Calu3 (cell line): ENCODE data around the gene NGF. TPM values are rescaled to one million over a fixed set of nuclear protein-coding genes. Genes with fewer than 3 reads are reported as not detected.

Experiments used
- BruUV-seq: library from RNA; stranded (reverse); fragments of 400-500 nt; replicated peaks from 2 replicates; lab custom pipeline; 2021; lab: Mats Ljungman, UMichigan
- CTCF ChIA-PET: fragments of 300-600 bp; sonication (Branson Sonifier 250); formaldehyde crosslinking; loops from one replicate; lab custom pipeline; 2022; ENCODE audit warnings: antibody characterized with exemption; lab: Charles Lee
- DNase-seq: peaks from one replicate; pipeline ENCODE4 v3.0.0; 2022
- H3K27ac Mint-ChIP-seq: one replicate; pipeline ENCODE4 v1.8.0; 2022; ENCODE audit warnings: mixed read lengths; ENCODE audit not compliant: unreplicated experiment
- H3K27me3 Mint-ChIP-seq: one replicate; pipeline ENCODE4 v1.8.0; 2022; ENCODE audit warnings: mixed read lengths; ENCODE audit not compliant: unreplicated experiment
- H3K36me3 Mint-ChIP-seq: one replicate; pipeline ENCODE4 v1.8.0; 2022; ENCODE audit warnings: mild to moderate bottlenecking, moderate library complexity, mixed read lengths; ENCODE audit not compliant: insufficient read depth, unreplicated experiment
- H3K4me1 Mint-ChIP-seq: one replicate; pipeline ENCODE4 v1.8.0; 2022; ENCODE audit warnings: mild to moderate bottlenecking, low read depth, mixed read lengths; ENCODE audit not compliant: unreplicated experiment
- H3K4me3 Mint-ChIP-seq: one replicate; pipeline ENCODE4 v1.8.0; 2022; ENCODE audit warnings: mild to moderate bottlenecking, low read depth, moderate library complexity, mixed read lengths; ENCODE audit not compliant: unreplicated experiment
- H3K9me3 Mint-ChIP-seq: one replicate; pipeline ENCODE4 v1.8.0; 2022; ENCODE audit warnings: low read depth, mixed read lengths; ENCODE audit not compliant: unreplicated experiment
- CTCF ChIP-seq: fragments of 200-600 bp; IDR thresholded peaks from one replicate; pipeline ENCODE4 v1.8.0; 2022; ENCODE audit warnings: antibody characterized with exemption; ENCODE audit not compliant: unreplicated experiment
- intact Hi-C: fragments of 100-400 bp; cut with micrococcal nuclease; formaldehyde crosslinking; loops from one replicate; pipeline ENCODE4 v1.10.0; 2022; ENCODE audit not compliant: unreplicated experiment
- total RNA-seq: library from RNA; stranded (reverse); gene quantifications from 2 replicates; pipeline ENCODE4 v1.2.3, GENCODE V29; 2022

NGF gene
- total RNA-seq, 1 experiment from 2014 or later: not detected

- TF ChIP-seq CTCF: no peak
- H3K4me1 Mint-ChIP-seq: no peaks in the 10 kb centered on the region
- H3K36me3 Mint-ChIP-seq: no peaks in the 10 kb centered on the region
- peaks cover 80% of the 10 kb centered on the region for H3K27me3 Mint-ChIP-seq
- intact Hi-C loops: no loop called here
- BruUV-seq: no TSS peak
- H3K9me3 Mint-ChIP-seq: no peaks in the 10 kb centered on the region
- no peak overlapping the region for H3K27ac Mint-ChIP-seq
- CTCF ChIA-PET: no interaction called here
- no peak overlapping the region for H3K4me3 Mint-ChIP-seq
- no peak for DNase-seq
Observed at GRCh38 chr1:115330480-115331013, 7.5 kb downstream of the NGF start.

GRCh38 chr1:115329965-115330364 is 8.1 kb downstream of the NGF start:
- intact Hi-C loops: no loop called here
- no peak for TF ChIP-seq CTCF
- no peak for DNase-seq
- H3K27me3 Mint-ChIP-seq: peaks cover 80% of the 10 kb centered on the region
- no TSS peak for BruUV-seq
- no peaks in the 10 kb centered on the region for H3K36me3 Mint-ChIP-seq
- H3K4me3 Mint-ChIP-seq: no peak overlapping the region
- no peaks in the 10 kb centered on the region for H3K9me3 Mint-ChIP-seq
- H3K27ac Mint-ChIP-seq: no peak overlapping the region
- CTCF ChIA-PET: no interaction called here
- H3K4me1 Mint-ChIP-seq: no peaks in the 10 kb centered on the region

- Mint-ChIP-seq H3K27me3 (peaks cover 72% of the 10 kb centered on the region), H3K4me3 (no peak overlapping the region), H3K9me3 (no peaks in the 10 kb centered on the region), H3K36me3 (no peaks in the 10 kb centered on the region), H3K4me1 (no peaks in the 10 kb centered on the region), H3K27ac (no peak overlapping the region)
- intact Hi-C loops: no loop called here
- BruUV-seq: no TSS peak
- no peak for DNase-seq
- CTCF ChIA-PET: no interaction called here
- no peak for TF ChIP-seq CTCF
Observed at GRCh38 chr1:115327270-115327669, 10.8 kb downstream of the NGF start.

- intact Hi-C loops: no loop called here
- no TSS peak for BruUV-seq
- TF ChIP-seq CTCF: no peak
- Mint-ChIP-seq H3K36me3 (no peaks in the 10 kb centered on the region), H3K27ac (no peak overlapping the region), H3K4me1 (no peaks in the 10 kb centered on the region), H3K27me3 (peaks cover 67% of the 10 kb centered on the region), H3K4me3 (no peak overlapping the region), H3K9me3 (no peaks in the 10 kb centered on the region)
- no peak for DNase-seq
- CTCF ChIA-PET: no interaction called here
Observed at GRCh38 chr1:115326419-115326818, 11.6 kb downstream of the NGF start.
